GM23338 (cell line): ENCODE measurements around the gene SMG9. TPM values are rescaled to one million over a fixed set of nuclear protein-coding genes. Genes with fewer than 3 reads are reported as not detected.

Experiments
- ATAC-seq: fragments of 200-7000 bp; cut with Tn5 transposase; 3 replicates; pipeline ENCODE4 v1.9.1; 2020
- DNase-seq: peaks from one replicate; pipeline ENCODE4 v3.0.0-alpha.2; 2015; ENCODE audit warnings: low spot score
- H2AFZ ChIP-seq: fragments of 200-600 bp; sonication (generic); 2 replicates; pipeline ENCODE4 v1.8.0; 2016; ENCODE audit warnings: antibody characterized with exemption, mild to moderate bottlenecking, moderate library complexity
- H3F3A ChIP-seq: fragments of 200-600 bp; sonication (generic); replicated peaks from 2 replicates; pipeline ENCODE4 v1.8.0; 2017; ENCODE audit warnings: antibody characterized with exemption, mixed run types, low read depth
- H3K27ac ChIP-seq: fragments of 200-600 bp; sonication (generic); 2 replicates; pipeline ENCODE4 v1.6.1; 2016; ENCODE audit warnings: low read depth
- H3K27me3 ChIP-seq: fragments of 200-600 bp; sonication (generic); 2 replicates; pipeline ENCODE4 v1.8.0; 2016; ENCODE audit warnings: mild to moderate bottlenecking, mixed run types, moderate library complexity; ENCODE audit not compliant: insufficient read depth
- H3K36me3 ChIP-seq: fragments of 200-600 bp; sonication (generic); 2 replicates; pipeline ENCODE4 v1.8.0; 2016; ENCODE audit warnings: mild to moderate bottlenecking; ENCODE audit not compliant: insufficient read depth
- H3K4me1 ChIP-seq: fragments of 200-600 bp; sonication (generic); 2 replicates; pipeline ENCODE4 v1.8.0; 2016; ENCODE audit warnings: mild to moderate bottlenecking, moderate library complexity; ENCODE audit not compliant: insufficient read depth
- H3K4me2 ChIP-seq: fragments of 200-600 bp; sonication (generic); 2 replicates; pipeline ENCODE4 v1.7.1; 2017; ENCODE audit warnings: mixed run types
- H3K4me3 ChIP-seq: fragments of 200-600 bp; sonication (generic); 2 replicates; pipeline ENCODE4 v1.6.1; 2016; ENCODE audit warnings: mixed run types
- H3K79me2 ChIP-seq: fragments of 200-600 bp; sonication (generic); replicated peaks from 2 replicates; pipeline ENCODE4 v1.8.0; 2017; ENCODE audit warnings: mild to moderate bottlenecking; ENCODE audit not compliant: insufficient read depth
- H3K9me2 ChIP-seq: fragments of 200-600 bp; sonication (generic); 2 replicates; pipeline ENCODE4 v1.8.0; 2017; ENCODE audit not compliant: insufficient read depth
- H4K20me1 ChIP-seq: fragments of 200-600 bp; sonication (generic); replicated peaks from 2 replicates; pipeline ENCODE4 v1.8.0; 2017; ENCODE audit warnings: mild to moderate bottlenecking; ENCODE audit not compliant: insufficient read depth
- H3K27ac Mint-ChIP-seq: 2 replicates; pipeline ENCODE4 v1.8.0; 2020; ENCODE audit warnings: inconsistent platforms, mild to moderate bottlenecking, moderate library complexity, mixed read lengths
- H3K27me3 Mint-ChIP-seq: 3 replicates; pipeline ENCODE4 v1.8.0; 2022; ENCODE audit warnings: low read depth, mild to moderate bottlenecking, moderate library complexity, mixed read lengths, inconsistent platforms; ENCODE audit not compliant: insufficient read depth, poor library complexity
- H3K36me3 Mint-ChIP-seq: 3 replicates; pipeline ENCODE4 v1.8.0; 2021; ENCODE audit warnings: low read depth, mild to moderate bottlenecking, inconsistent platforms, moderate library complexity, mixed read lengths
- H3K4me1 Mint-ChIP-seq: 3 replicates; pipeline ENCODE4 v1.8.0; 2020; ENCODE audit warnings: mild to moderate bottlenecking, inconsistent platforms, mixed read lengths
- H3K4me3 Mint-ChIP-seq: 3 replicates; pipeline ENCODE4 v1.8.0; 2021; ENCODE audit warnings: moderate library complexity, mild to moderate bottlenecking, inconsistent platforms, mixed read lengths
- H3K9me3 Mint-ChIP-seq: 3 replicates; pipeline ENCODE4 v1.8.0; 2020; ENCODE audit warnings: moderate library complexity, mild to moderate bottlenecking, inconsistent platforms, mixed read lengths
- CREB1 ChIP-seq: fragments of 250-450 bp; sonication (Bioruptor Pico); IDR thresholded peaks from 2 replicates; pipeline ENCODE4 v1.5.0; 2020; ENCODE audit warnings: low read depth, mild to moderate bottlenecking, moderate library complexity
- EZH2 ChIP-seq: fragments of 200-600 bp; sonication (generic); IDR thresholded peaks from one replicate; pipeline ENCODE4 v1.8.0; 2017; ENCODE audit warnings: antibody characterized with exemption, mild to moderate bottlenecking, low read depth; ENCODE audit not compliant: unreplicated experiment
- EZH2phosphoT487 ChIP-seq: fragments of 200-600 bp; sonication (generic); IDR thresholded peaks from one replicate; pipeline ENCODE4 v1.8.1; 2018; ENCODE audit warnings: antibody characterized with exemption; ENCODE audit not compliant: unreplicated experiment
- JUNB ChIP-seq: IDR thresholded peaks from one replicate; pipeline ENCODE4 v1.6.1; 2016; ENCODE audit warnings: antibody characterized with exemption; ENCODE audit not compliant: unreplicated experiment
- NANOG ChIP-seq: IDR thresholded peaks from 2 replicates; pipeline ENCODE4 v1.6.1; 2016; ENCODE audit warnings: antibody characterized with exemption, borderline replicate concordance
- POLR2AphosphoS5 ChIP-seq: IDR thresholded peaks from 2 replicates; pipeline ENCODE4 v1.6.1; 2016; ENCODE audit warnings: antibody characterized with exemption, low read depth
- REST ChIP-seq: IDR thresholded peaks from one replicate; pipeline ENCODE4 v1.6.1; 2018; ENCODE audit warnings: antibody characterized with exemption; ENCODE audit not compliant: unreplicated experiment
- STAT1 ChIP-seq: IDR thresholded peaks from one replicate; pipeline ENCODE4 v1.6.1; 2016; ENCODE audit warnings: antibody characterized with exemption; ENCODE audit not compliant: unreplicated experiment
- ZNF114 ChIP-seq: fragments of 250-450 bp; sonication (Bioruptor Pico); IDR thresholded peaks from 2 replicates; pipeline ENCODE4 v1.5.0; 2020; ENCODE audit warnings: mild to moderate bottlenecking, moderate library complexity
- ZNF331 ChIP-seq: fragments of 250-450 bp; sonication (Bioruptor Pico); IDR thresholded peaks from 2 replicates; pipeline ENCODE4 v1.5.0; 2020; ENCODE audit warnings: low read depth, mild to moderate bottlenecking, moderate library complexity
- polyA plus RNA-seq: library from polyadenylated mRNA; unstranded; fragments of >200 nt; fragmentation: Nextera tagmentation; extraction: Ambion mirVana; gene quantifications from 2 replicates; pipeline ENCODE4 v1.2.1, GENCODE V29; 2016
- total RNA-seq: library from RNA; depleted of rRNA; stranded (reverse); fragments of >200 nt; shearing (Covaris generic); gene quantifications from 2 replicates; pipeline ENCODE4 v1.2.3, GENCODE V29; 2014
- TF ChIP-seq, protein P1 (sequence below): fragments of 250-450 bp; sonication (Bioruptor Pico); IDR thresholded peaks from 2 replicates; pipeline ENCODE4 v1.5.0; 2020; ENCODE audit warnings: mild to moderate bottlenecking, moderate library complexity
- TF ChIP-seq, protein P2 (sequence below): IDR thresholded peaks from 2 replicates; pipeline ENCODE4 v1.6.1; 2016; ENCODE audit warnings: antibody characterized with exemption
- TF ChIP-seq, protein P3 (sequence below), 2 experiments: fragments of 200-600 bp in 1 of 2; sonication (generic) in 1 of 2; conservative IDR thresholded peaks; 2 replicates each; pipeline versions ENCODE4 v1.5.1 to v1.6.1; 2016 to 2017; ENCODE audit warnings: antibody characterized with exemption in 2 of 2, low read depth in 2 of 2, mild to moderate bottlenecking in 2 of 2, moderate library complexity in 1 of 2

The SMG9 gene
- total and polyA plus RNA-seq, 2 experiments from 2014 or later: 13.2 to 14.0 TPM

DNA sequence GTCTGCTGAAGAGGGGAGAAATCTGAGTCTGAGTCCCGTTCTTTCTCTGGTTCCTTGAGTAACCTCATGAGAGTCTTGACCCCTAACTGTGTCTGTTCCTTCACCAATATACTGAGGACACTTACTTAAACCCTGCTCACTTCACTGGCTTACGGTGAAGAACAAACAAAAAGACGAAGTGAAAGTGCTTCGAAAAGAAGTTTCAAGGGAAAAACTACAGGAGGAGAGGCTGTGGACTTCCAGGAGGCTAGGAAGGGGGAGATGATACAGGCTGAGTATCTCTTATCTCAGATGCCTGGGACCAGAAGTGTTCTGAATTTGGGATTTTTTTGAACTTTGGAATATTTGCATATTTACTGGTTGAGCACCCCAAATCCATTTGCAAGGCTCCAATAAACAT lies 6.1 kb downstream of the SMG9 start:
- H3K79me2 ChIP-seq: peaks cover 16% of the 10 kb centered on the region
- peaks cover 6% of the 10 kb centered on the region; the same call in 1 of the 2 replicates for H3K36me3 ChIP-seq
- no peaks in the 10 kb centered on the region for H3K27me3 ChIP-seq
- no peak overlapping the region for H2AFZ ChIP-seq
- TF ChIP-seq ZNF331 (CRISPR knock-in tag): no peak
- TF ChIP-seq REST: no peak
- TF ChIP-seq, protein P1, sequence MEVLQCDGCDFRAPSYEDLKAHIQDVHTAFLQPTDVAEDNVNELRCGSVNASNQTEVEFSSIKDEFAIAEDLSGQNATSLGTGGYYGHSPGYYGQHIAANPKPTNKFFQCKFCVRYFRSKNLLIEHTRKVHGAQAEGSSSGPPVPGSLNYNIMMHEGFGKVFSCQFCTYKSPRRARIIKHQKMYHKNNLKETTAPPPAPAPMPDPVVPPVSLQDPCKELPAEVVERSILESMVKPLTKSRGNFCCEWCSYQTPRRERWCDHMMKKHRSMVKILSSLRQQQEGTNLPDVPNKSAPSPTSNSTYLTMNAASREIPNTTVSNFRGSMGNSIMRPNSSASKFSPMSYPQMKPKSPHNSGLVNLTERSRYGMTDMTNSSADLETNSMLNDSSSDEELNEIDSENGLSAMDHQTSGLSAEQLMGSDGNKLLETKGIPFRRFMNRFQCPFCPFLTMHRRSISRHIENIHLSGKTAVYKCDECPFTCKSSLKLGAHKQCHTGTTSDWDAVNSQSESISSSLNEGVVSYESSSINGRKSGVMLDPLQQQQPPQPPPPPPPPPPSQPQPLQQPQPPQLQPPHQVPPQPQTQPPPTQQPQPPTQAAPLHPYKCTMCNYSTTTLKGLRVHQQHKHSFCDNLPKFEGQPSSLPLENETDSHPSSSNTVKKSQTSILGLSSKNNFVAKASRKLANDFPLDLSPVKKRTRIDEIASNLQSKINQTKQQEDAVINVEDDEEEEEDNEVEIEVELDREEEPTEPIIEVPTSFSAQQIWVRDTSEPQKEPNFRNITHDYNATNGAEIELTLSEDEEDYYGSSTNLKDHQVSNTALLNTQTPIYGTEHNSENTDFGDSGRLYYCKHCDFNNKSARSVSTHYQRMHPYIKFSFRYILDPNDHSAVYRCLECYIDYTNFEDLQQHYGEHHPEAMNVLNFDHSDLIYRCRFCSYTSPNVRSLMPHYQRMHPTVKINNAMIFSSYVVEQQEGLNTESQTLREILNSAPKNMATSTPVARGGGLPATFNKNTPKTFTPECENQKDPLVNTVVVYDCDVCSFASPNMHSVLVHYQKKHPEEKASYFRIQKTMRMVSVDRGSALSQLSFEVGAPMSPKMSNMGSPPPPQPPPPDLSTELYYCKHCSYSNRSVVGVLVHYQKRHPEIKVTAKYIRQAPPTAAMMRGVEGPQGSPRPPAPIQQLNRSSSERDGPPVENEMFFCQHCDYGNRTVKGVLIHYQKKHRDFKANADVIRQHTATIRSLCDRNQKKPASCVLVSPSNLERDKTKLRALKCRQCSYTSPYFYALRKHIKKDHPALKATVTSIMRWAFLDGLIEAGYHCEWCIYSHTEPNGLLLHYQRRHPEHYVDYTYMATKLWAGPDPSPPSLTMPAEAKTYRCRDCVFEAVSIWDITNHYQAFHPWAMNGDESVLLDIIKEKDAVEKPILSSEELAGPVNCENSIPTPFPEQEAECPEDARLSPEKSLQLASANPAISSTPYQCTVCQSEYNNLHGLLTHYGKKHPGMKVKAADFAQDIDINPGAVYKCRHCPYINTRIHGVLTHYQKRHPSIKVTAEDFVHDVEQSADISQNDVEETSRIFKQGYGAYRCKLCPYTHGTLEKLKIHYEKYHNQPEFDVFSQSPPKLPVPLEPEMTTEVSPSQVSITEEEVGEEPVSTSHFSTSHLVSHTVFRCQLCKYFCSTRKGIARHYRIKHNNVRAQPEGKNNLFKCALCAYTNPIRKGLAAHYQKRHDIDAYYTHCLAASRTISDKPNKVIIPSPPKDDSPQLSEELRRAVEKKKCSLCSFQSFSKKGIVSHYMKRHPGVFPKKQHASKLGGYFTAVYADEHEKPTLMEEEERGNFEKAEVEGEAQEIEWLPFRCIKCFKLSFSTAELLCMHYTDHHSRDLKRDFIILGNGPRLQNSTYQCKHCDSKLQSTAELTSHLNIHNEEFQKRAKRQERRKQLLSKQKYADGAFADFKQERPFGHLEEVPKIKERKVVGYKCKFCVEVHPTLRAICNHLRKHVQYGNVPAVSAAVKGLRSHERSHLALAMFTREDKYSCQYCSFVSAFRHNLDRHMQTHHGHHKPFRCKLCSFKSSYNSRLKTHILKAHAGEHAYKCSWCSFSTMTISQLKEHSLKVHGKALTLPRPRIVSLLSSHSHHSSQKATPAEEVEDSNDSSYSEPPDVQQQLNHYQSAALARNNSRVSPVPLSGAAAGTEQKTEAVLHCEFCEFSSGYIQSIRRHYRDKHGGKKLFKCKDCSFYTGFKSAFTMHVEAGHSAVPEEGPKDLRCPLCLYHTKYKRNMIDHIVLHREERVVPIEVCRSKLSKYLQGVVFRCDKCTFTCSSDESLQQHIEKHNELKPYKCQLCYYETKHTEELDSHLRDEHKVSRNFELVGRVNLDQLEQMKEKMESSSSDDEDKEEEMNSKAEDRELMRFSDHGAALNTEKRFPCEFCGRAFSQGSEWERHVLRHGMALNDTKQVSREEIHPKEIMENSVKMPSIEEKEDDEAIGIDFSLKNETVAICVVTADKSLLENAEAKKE (CRISPR knock-in tag): no peak
- TF ChIP-seq NANOG: no peak
- TF ChIP-seq JUNB: no peak
- TF ChIP-seq CREB1: no peak
- TF ChIP-seq, protein P2, sequence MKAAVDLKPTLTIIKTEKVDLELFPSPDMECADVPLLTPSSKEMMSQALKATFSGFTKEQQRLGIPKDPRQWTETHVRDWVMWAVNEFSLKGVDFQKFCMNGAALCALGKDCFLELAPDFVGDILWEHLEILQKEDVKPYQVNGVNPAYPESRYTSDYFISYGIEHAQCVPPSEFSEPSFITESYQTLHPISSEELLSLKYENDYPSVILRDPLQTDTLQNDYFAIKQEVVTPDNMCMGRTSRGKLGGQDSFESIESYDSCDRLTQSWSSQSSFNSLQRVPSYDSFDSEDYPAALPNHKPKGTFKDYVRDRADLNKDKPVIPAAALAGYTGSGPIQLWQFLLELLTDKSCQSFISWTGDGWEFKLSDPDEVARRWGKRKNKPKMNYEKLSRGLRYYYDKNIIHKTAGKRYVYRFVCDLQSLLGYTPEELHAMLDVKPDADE: no peak
- TF ChIP-seq POLR2AphosphoS5: no peak
- TF ChIP-seq, protein P3, sequence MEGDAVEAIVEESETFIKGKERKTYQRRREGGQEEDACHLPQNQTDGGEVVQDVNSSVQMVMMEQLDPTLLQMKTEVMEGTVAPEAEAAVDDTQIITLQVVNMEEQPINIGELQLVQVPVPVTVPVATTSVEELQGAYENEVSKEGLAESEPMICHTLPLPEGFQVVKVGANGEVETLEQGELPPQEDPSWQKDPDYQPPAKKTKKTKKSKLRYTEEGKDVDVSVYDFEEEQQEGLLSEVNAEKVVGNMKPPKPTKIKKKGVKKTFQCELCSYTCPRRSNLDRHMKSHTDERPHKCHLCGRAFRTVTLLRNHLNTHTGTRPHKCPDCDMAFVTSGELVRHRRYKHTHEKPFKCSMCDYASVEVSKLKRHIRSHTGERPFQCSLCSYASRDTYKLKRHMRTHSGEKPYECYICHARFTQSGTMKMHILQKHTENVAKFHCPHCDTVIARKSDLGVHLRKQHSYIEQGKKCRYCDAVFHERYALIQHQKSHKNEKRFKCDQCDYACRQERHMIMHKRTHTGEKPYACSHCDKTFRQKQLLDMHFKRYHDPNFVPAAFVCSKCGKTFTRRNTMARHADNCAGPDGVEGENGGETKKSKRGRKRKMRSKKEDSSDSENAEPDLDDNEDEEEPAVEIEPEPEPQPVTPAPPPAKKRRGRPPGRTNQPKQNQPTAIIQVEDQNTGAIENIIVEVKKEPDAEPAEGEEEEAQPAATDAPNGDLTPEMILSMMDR (conservative IDR thresholded peaks at IDR 0.05; ENCODE audit: low read depth in 2 of 2): no peak
- no peak for TF ChIP-seq STAT1
- no peak for TF ChIP-seq ZNF114 (CRISPR knock-in tag)
- TF ChIP-seq EZH2phosphoT487: no peak
- no peak for TF ChIP-seq EZH2
- H3K27ac ChIP-seq: no peak overlapping the region
- no peak overlapping the region for H3K4me3 ChIP-seq
- peaks cover 2% of the 10 kb centered on the region; the same call in 1 of the 2 replicates for H3K4me1 ChIP-seq
- Mint-ChIP-seq H3K36me3 (peaks cover 65% of the 10 kb centered on the region), H3K27me3 (peaks cover 10% of the 10 kb centered on the region), H3K4me1 (peaks cover 4% of the 10 kb centered on the region; the same call in 2 of the 3 replicates), H3K27ac (no peak overlapping the region), H3K4me3 (no peak overlapping the region), H3K9me3 (no peaks in the 10 kb centered on the region)
- H3F3A ChIP-seq: no peaks in the 10 kb centered on the region
- DNase-seq: no peak
- no peaks in the 10 kb centered on the region; the same call in 1 of the 2 replicates for H4K20me1 ChIP-seq
- H3K9me2 ChIP-seq: no peaks in the 10 kb centered on the region
- no peak overlapping the region for H3K4me2 ChIP-seq
- ATAC-seq: no peak
